Gastrocnemius medialis (tissue), 4 donors: Measurements from ENCODE around the gene OVAAL. TPM values are rescaled to one million over a fixed set of nuclear protein-coding genes. Genes with fewer than 3 reads are reported as not detected.

Source experiments
- ATAC-seq, 2 donors: fragments of 150-250 bp; one replicate each; pipeline ENCODE4 v1.9.1; 2016
- DNase-seq, 2 donors: peaks; one replicate each; pipeline ENCODE4 v3.0.0-alpha.2; 2019
- H3K27ac ChIP-seq, 4 donors: fragments of 200-600 bp; sonication (generic); 1 replicate in 1 of 4; 2 replicates in 3 of 4; pipeline ENCODE4 v1.5.1; 2016 to 2018; ENCODE audit warnings: mild to moderate bottlenecking in 2 of 4, moderate library complexity in 1 of 4
- H3K27me3 ChIP-seq, 3 donors: fragments of 200-600 bp; sonication (generic) in 2 of 3; 1 replicate in 1 of 3; 2 replicates in 2 of 3; pipeline versions ENCODE4 v1.5.1 to v1.6.0; 2016 to 2019; ENCODE audit warnings: mild to moderate bottlenecking in 1 of 3, moderate library complexity in 1 of 3
- H3K36me3 ChIP-seq, 2 donors: fragments of 200-600 bp; sonication (generic) in 1 of 2; one replicate each; pipeline ENCODE4 v1.5.1; 2017 to 2018
- H3K4me1 ChIP-seq, 2 donors: fragments of 200-600 bp; sonication (generic) in 1 of 2; one replicate each; pipeline ENCODE4 v1.5.1; 2016 to 2017; ENCODE audit warnings: mild to moderate bottlenecking in 2 of 2
- H3K4me3 ChIP-seq, 4 donors: fragments of 200-600 bp; sonication (generic) in 3 of 4; 1 replicate in 1 of 4; 2 replicates in 3 of 4; pipeline ENCODE4 v1.5.1; 2016 to 2019; ENCODE audit warnings: mild to moderate bottlenecking in 2 of 4
- H3K9me3 ChIP-seq, 3 donors: fragments of 200-600 bp; sonication (generic) in 2 of 3; 1 replicate in 1 of 3; 2 replicates in 2 of 3; pipeline ENCODE4 v1.5.1; 2016 to 2019
- POLR2A ChIP-seq, 2 donors: fragments of 450-650 bp; IDR thresholded peaks; one replicate each; pipeline ENCODE4 v1.6.1; 2017; ENCODE audit warnings: antibody characterized with exemption in 2 of 2, mild to moderate bottlenecking in 2 of 2, moderate library complexity in 2 of 2
- in situ Hi-C, 4 donors: fragments of 200-750 bp; cut with MboI; loops; one replicate each; pipeline versions ENCODE4 v1.15.0 to v1.8.0; 2017; ENCODE audit warnings: low sequenced_read_pairs in 4 of 4
- intact Hi-C: fragments of 100-400 bp; cut with DNase I; formaldehyde crosslinking; loops from one replicate; pipeline ENCODE4 v1.15.1; 2023; ENCODE audit warnings: low total_unique reads
- total RNA-seq, 4 donors: library from RNA; depleted of rRNA; stranded (reverse); fragments of >200 nt; gene quantifications; one replicate each; pipeline versions ENCODE4 v1.1.0 to v1.2.3, GENCODE V29; 2016
- TF ChIP-seq, protein P1 (sequence below), 5 experiments: fragments of 450-650 bp in 3 of 5; fragments of 200-600 bp in 2 of 5; sonication (generic) in 2 of 5; IDR thresholded peaks in 4 of 5; conservative IDR thresholded peaks in 1 of 5; 1 replicate in 4 of 5; 2 replicates in 1 of 5; pipeline ENCODE4 v1.5.1; 2016 to 2019; ENCODE audit warnings: antibody characterized with exemption in 5 of 5, mild to moderate bottlenecking in 3 of 5, moderate library complexity in 3 of 5

Gene OVAAL
- total RNA-seq, 4 donors from 2014 or later = not detected

DNA sequence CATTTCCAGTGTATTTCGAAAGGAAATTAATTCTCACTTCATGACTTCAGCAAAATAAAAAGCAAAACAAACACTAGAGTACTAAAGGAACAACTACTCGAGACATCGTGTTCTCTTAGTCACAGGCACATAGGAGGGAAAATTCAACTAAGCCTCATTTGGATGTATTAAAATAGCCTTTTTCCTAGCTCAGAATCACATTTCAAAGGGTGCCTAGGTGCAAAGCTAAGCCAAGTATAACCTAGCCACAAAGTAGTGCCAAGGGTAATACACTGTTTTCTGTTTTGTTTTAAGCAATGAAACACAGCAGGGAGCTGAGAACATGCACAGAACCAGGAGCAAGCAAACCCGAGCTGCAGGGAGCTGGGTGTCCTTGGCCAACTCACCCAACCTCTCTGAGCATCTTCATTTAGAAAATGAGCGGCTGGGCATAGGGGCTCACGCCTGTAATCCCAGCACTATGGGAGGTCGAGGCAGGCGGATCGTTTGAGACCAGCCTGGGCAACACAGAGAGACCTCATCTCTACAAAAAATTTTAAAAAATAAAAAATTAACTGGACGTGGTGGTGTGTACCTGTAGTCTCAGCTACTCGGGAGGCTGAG lies 29.8 kb upstream of the OVAAL start:
- in situ Hi-C loops = no loop called here

DNA sequence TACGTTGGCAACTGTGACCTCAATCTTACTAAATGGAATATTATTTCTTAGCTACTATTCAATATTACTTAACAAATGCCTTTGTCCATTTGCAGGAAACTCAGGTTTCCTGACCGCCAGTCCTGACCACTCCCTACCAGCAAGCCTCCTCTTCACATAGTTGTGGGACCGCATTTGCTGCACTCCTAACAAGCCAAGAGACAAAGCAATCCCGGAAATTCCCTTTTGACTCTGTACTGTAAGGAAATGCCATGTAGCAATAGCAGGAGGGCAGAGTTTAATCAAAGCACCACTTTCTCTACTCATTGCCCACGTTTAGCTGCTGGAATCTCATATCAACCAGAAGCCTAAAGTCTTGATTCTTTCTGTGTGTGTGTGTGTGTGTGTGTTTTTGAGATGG lies 28.3 kb upstream of the OVAAL start:
- DNase-seq (no peak), ATAC-seq (peak; percentile 29 to 76)
- Histone ChIP-seq H3K27ac (peak overlapping the region in 2 of 4 donors; percentile 50 to 61), H3K36me3 (no peaks in the 10 kb centered on the region), H3K4me1 (peaks cover 0 to 22% of the 10 kb centered on the region in 2 donors), H3K9me3 (no peaks in the 10 kb centered on the region), H3K4me3 (no peak overlapping the region), H3K27me3 (no peaks in the 10 kb centered on the region)
- intact Hi-C loops (loop anchor here (5.0 kb wide), 2 partner anchors 102 to 332 kb away; partner anchors contain the start of gene XPR1), in situ Hi-C loops (no loop called here)
- TF ChIP-seq, protein P1, sequence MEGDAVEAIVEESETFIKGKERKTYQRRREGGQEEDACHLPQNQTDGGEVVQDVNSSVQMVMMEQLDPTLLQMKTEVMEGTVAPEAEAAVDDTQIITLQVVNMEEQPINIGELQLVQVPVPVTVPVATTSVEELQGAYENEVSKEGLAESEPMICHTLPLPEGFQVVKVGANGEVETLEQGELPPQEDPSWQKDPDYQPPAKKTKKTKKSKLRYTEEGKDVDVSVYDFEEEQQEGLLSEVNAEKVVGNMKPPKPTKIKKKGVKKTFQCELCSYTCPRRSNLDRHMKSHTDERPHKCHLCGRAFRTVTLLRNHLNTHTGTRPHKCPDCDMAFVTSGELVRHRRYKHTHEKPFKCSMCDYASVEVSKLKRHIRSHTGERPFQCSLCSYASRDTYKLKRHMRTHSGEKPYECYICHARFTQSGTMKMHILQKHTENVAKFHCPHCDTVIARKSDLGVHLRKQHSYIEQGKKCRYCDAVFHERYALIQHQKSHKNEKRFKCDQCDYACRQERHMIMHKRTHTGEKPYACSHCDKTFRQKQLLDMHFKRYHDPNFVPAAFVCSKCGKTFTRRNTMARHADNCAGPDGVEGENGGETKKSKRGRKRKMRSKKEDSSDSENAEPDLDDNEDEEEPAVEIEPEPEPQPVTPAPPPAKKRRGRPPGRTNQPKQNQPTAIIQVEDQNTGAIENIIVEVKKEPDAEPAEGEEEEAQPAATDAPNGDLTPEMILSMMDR (IDR thresholded peaks at IDR 0.05 in 4 of 5, conservative IDR thresholded peaks at IDR 0.05 in 1 of 5) = no peak
- no peak for TF ChIP-seq POLR2A (IDR thresholded peaks at IDR 0.05)

More for the DNA sequence above, 29.8 kb upstream of the OVAAL start:
- Histone ChIP-seq H3K27ac (peak overlapping the region in 1 of 4 donors; percentile 63), H3K4me3 (no peak overlapping the region), H3K36me3 (no peaks in the 10 kb centered on the region), H3K4me1 (peaks cover 0 to 22% of the 10 kb centered on the region in 2 donors), H3K9me3 (no peaks in the 10 kb centered on the region), H3K27me3 (no peaks in the 10 kb centered on the region)
- ATAC-seq (peak in 1 of 2 donors; percentile 79), DNase-seq (no peak)
- intact Hi-C loops = no loop called here
- no peak for TF ChIP-seq POLR2A (IDR thresholded peaks at IDR 0.05)
- TF ChIP-seq, protein P1 (IDR thresholded peaks at IDR 0.05 in 4 of 5, conservative IDR thresholded peaks at IDR 0.05 in 1 of 5) = no peak

DNA sequence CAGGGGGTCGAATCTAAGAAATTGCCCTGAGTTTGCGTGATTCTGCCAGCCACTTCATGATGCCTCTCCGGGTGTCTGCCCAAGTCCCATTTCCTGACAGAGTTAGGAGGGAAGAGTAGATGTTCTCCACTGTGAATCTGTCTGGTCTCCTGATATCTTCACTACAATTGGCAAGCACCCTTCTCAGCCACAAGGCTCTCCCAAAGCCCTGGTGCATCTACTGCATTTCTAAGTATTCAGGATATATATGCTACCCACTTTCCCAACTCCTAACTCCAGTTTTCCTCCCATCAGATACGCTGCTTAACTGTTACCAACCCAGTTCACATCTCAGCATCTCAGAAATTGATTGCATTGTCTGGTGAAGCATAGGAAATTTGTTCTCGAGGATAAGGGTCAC lies 25.9 kb upstream of the OVAAL start:
- H3K4me1 ChIP-seq = peaks cover 0 to 16% of the 10 kb centered on the region in 2 donors
- no peak overlapping the region for H3K4me3 ChIP-seq
- no peak for TF ChIP-seq POLR2A (IDR thresholded peaks at IDR 0.05)
- TF ChIP-seq, protein P1 (IDR thresholded peaks at IDR 0.05 in 4 of 5, conservative IDR thresholded peaks at IDR 0.05 in 1 of 5) = no peak
- in situ Hi-C loops (no loop called here), intact Hi-C loops (loop anchor here (5.0 kb wide), 2 partner anchors 99 to 329 kb away; partner anchors contain the start of gene XPR1)
- H3K36me3 ChIP-seq = no peaks in the 10 kb centered on the region
- no peak overlapping the region for H3K27ac ChIP-seq
- H3K27me3 ChIP-seq = no peaks in the 10 kb centered on the region
- ATAC-seq = no peak
- no peak for DNase-seq
- H3K9me3 ChIP-seq = no peaks in the 10 kb centered on the region

DNA sequence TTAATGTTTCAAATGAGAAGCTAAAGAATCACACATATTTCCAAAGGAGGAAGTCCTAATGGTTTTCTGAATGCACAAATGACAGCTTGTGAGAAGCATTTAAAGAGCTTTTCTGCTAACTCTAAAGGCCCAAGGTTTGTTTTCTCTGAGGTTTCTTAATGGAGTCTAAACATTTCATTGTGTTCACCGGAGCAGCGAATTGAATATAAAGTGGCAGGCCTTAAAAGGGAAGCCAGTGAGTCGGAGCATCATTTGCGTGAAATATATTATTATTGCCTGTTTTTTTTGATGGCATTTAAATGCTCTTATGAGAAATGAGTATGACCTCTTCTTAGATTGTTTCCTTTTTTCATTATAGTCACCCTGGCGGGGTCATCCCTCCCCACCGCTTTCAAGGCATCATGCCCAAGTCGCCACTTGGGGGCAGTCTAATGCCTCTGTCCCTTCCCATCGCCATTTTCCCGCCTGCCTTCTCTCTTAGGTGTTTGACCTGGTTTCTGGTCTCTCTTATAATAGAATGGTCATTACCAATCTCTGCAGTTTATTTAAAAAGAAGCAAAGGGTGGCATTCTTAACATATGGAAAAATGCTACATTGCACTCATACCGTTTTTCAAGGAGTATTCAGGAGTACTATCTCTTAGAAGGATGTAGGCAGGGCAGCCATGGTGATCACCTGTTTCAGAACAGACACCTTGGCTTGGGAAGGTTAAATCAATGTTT lies 25.3 kb upstream of the OVAAL start:
- peaks cover 0 to 10% of the 10 kb centered on the region in 2 donors for H3K4me1 ChIP-seq
- H3K4me3 ChIP-seq = no peak overlapping the region
- TF ChIP-seq, protein P1 (IDR thresholded peaks at IDR 0.05 in 4 of 5, conservative IDR thresholded peaks at IDR 0.05 in 1 of 5) = peak; percentile 65 to 80 (median 76)
- no peak for TF ChIP-seq POLR2A (IDR thresholded peaks at IDR 0.05)
- H3K9me3 ChIP-seq = no peaks in the 10 kb centered on the region
- H3K27ac ChIP-seq = no peak overlapping the region
- in situ Hi-C loops (no loop called here), intact Hi-C loops (loop anchor here (5.0 kb wide), 2 partner anchors 99 to 329 kb away; partner anchors contain the start of gene XPR1)
- H3K27me3 ChIP-seq = no peaks in the 10 kb centered on the region
- peak; percentile 58 to 72 for ATAC-seq
- no peaks in the 10 kb centered on the region for H3K36me3 ChIP-seq
- DNase-seq = peak; percentile 26 to 28
